Uterus (tissue), 2 donors: ENCODE data around the gene SCN4A.

Experiments used
- POLR2A ChIP-seq, 2 donors: fragments of 450-650 bp; IDR thresholded peaks; one replicate each; pipeline ENCODE4 v1.6.1; 2016; ENCODE audit warnings: antibody characterized with exemption in 2 of 2, mild to moderate bottlenecking in 1 of 2, moderate library complexity in 1 of 2
- TF ChIP-seq, protein P1 (sequence below), 4 experiments: fragments of 200-600 bp in 2 of 4; fragments of 450-650 bp in 2 of 4; sonication (generic) in 2 of 4; IDR thresholded peaks; one replicate each; pipeline ENCODE4 v1.5.1; 2016 to 2019; ENCODE audit warnings: antibody characterized with exemption in 4 of 4, mild to moderate bottlenecking in 2 of 4, moderate library complexity in 1 of 4

DNA sequence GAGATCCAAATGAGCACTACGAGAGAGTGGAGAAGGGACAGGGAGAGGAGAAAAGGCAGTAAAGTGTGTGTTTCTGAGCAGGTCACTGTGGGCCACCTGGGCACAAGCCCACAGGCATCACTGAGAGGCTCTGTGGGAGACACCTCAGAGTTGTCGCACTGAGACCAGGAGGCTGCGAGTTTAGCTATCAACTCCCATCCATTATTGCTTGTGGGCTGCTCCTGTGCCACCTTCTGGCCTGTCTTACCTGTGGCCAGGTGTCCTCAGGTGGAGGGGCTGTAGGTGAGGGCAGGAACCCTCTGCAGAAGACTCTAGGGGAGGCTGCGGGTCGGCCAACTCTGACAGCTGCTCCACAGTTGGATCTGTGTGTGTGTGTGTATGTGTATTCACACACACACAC is 22.9 kb upstream of the SCN4A start:
- no peak for TF ChIP-seq POLR2A (IDR thresholded peaks at IDR 0.05)
- TF ChIP-seq, protein P1, sequence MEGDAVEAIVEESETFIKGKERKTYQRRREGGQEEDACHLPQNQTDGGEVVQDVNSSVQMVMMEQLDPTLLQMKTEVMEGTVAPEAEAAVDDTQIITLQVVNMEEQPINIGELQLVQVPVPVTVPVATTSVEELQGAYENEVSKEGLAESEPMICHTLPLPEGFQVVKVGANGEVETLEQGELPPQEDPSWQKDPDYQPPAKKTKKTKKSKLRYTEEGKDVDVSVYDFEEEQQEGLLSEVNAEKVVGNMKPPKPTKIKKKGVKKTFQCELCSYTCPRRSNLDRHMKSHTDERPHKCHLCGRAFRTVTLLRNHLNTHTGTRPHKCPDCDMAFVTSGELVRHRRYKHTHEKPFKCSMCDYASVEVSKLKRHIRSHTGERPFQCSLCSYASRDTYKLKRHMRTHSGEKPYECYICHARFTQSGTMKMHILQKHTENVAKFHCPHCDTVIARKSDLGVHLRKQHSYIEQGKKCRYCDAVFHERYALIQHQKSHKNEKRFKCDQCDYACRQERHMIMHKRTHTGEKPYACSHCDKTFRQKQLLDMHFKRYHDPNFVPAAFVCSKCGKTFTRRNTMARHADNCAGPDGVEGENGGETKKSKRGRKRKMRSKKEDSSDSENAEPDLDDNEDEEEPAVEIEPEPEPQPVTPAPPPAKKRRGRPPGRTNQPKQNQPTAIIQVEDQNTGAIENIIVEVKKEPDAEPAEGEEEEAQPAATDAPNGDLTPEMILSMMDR (IDR thresholded peaks at IDR 0.05), result no peak
